ENCODE results near the gene SNCAIP. TPM values are rescaled to one million over a fixed set of nuclear protein-coding genes. Genes with fewer than 3 reads are reported as not detected.

Gene SNCAIP
- total RNA-seq, 4 donors from 2014 or later, result 0.82 to 2.2 (median 1.6) TPM; not detected in 1

DNA sequence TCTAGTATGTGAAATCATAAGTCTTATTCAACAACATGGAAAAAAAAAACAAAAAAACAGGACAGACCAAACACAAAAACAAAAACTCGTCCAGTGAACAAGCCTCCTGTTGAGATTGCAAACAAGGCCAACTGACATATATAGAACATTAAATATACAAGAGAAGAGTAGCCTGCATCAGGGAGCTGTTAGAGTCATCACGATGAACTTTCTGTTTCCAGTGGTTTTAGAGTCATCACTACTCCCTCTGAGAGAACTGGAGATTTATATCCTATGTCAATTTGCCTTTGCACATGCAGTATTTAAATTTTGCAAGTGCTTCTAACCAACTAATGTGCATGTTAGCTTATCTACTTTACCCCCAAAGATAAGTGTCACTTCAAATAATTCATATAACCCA lies 9.9 kb downstream of the SNCAIP start:
- Histone ChIP-seq H3K9me3 (no peaks in the 10 kb centered on the region), H3K27me3 (no peaks in the 10 kb centered on the region), H3K36me3 (no peaks in the 10 kb centered on the region), H3K27ac (no peak overlapping the region), H3K4me3 (no peak overlapping the region), H3K4me1 (no peaks in the 10 kb centered on the region)
- 47 to 58% methylated on average over 2 of the region's 2 CpGs for WGBS, 2 donors (ENCODE audit: low coverage in 1 of 2)
- TF ChIP-seq EP300 (IDR thresholded peaks at IDR 0.05; ENCODE audit: low read depth) (no peak), POLR2AphosphoS5 (IDR thresholded peaks at IDR 0.05) (no peak), POLR2A (IDR thresholded peaks at IDR 0.05) (no peak)
- TF ChIP-seq, protein P1, sequence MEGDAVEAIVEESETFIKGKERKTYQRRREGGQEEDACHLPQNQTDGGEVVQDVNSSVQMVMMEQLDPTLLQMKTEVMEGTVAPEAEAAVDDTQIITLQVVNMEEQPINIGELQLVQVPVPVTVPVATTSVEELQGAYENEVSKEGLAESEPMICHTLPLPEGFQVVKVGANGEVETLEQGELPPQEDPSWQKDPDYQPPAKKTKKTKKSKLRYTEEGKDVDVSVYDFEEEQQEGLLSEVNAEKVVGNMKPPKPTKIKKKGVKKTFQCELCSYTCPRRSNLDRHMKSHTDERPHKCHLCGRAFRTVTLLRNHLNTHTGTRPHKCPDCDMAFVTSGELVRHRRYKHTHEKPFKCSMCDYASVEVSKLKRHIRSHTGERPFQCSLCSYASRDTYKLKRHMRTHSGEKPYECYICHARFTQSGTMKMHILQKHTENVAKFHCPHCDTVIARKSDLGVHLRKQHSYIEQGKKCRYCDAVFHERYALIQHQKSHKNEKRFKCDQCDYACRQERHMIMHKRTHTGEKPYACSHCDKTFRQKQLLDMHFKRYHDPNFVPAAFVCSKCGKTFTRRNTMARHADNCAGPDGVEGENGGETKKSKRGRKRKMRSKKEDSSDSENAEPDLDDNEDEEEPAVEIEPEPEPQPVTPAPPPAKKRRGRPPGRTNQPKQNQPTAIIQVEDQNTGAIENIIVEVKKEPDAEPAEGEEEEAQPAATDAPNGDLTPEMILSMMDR (IDR thresholded peaks at IDR 0.05), result no peak
- in situ Hi-C loops (cut with MboI; ENCODE audit: low pct_ligation_motif_present in 1 of 4, low pct_unique_long_range_greater_than_20kb in 1 of 4, low sequenced_read_pairs in 3 of 4) (no loop called here), intact Hi-C loops (cut with DNase I; ENCODE audit: low total_unique reads) (no loop called here)
- DNase-seq, result no peak

DNA sequence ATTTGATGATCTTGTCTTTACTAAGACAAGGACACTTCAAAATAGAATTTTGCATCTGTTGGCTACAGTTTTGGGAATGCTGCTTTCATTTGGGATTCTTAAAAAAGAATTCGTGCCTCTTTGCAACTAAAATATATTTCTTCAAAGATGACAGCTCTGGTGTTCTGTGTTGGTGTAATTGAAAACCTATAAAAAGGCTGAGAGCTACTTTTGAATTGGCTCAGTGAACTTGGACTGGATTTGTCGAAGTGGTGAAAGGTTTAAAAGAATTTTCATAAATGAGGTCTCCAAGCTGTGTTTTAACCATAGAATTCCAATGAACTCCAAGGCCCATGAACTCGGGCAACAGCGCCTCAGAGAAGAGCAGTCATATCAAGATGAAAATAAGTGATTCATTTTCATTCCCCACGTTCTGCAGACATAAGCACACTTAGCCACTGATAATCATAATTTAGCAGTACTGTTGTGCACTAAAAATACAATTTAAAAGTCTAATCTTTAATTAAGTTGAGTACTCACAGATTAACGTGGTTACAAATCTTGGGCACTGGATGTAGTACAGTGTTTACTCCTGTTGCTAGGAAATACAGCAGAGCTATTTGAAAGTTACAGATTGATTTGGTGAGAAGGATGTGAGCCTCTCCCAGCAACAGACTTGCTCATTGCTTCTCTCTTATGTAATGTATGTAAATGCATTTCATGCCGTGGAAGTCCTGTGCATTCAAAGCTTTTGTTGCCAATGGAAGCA lies 10.9 kb downstream of the SNCAIP start:
- H3K27ac ChIP-seq, result no peak overlapping the region
- no peak overlapping the region for H3K4me3 ChIP-seq
- TF ChIP-seq POLR2A (IDR thresholded peaks at IDR 0.05) (no peak), POLR2AphosphoS5 (IDR thresholded peaks at IDR 0.05) (no peak), EP300 (IDR thresholded peaks at IDR 0.05; ENCODE audit: low read depth) (no peak)
- TF ChIP-seq, protein P1 (IDR thresholded peaks at IDR 0.05), result no peak
- no peaks in the 10 kb centered on the region for H3K27me3 ChIP-seq
- in situ Hi-C loops (cut with MboI; ENCODE audit: low pct_ligation_motif_present in 1 of 4, low pct_unique_long_range_greater_than_20kb in 1 of 4, low sequenced_read_pairs in 3 of 4), result no loop called here
- 47 to 49% methylated on average over 6 to 7 of the region's 7 CpGs for WGBS, 2 donors (ENCODE audit: low coverage in 1 of 2)
- H3K36me3 ChIP-seq, result no peaks in the 10 kb centered on the region
- H3K9me3 ChIP-seq, result no peaks in the 10 kb centered on the region
- DNase-seq, result no peak
- H3K4me1 ChIP-seq, result no peaks in the 10 kb centered on the region
- intact Hi-C loops (cut with DNase I; ENCODE audit: low total_unique reads), result no loop called here

DNA sequence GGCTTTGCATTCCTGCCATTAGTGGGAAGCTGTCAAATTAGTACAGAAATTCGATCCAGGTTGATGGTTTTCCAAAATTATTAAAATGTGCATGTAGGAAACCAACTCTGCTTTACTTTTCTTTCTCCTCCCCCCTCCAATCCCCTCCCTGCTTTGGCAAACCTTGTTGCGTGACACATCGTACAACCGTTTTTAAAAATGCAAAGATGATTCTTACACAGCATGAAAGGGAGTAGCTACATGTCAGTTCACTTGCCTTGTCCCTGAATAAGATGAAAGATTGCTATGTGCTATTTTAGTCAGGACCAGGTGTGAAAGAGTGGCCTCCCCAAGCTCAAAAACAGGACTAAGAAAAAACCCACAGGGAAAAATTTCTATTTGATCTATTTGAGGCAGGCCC lies 11.7 kb downstream of the SNCAIP start:
- Histone ChIP-seq H3K27ac (no peak overlapping the region), H3K4me1 (no peaks in the 10 kb centered on the region), H3K36me3 (no peaks in the 10 kb centered on the region), H3K9me3 (no peaks in the 10 kb centered on the region), H3K4me3 (no peak overlapping the region), H3K27me3 (no peaks in the 10 kb centered on the region)
- in situ Hi-C loops (cut with MboI; ENCODE audit: low pct_ligation_motif_present in 1 of 4, low pct_unique_long_range_greater_than_20kb in 1 of 4, low sequenced_read_pairs in 3 of 4), result no loop called here
- DNase-seq, result no peak
- 75 to 86% methylated on average over 4 of the region's 4 CpGs for whole genome bisulfite sequencing, 2 donors (ENCODE audit: low coverage in 1 of 2)
- TF ChIP-seq, protein P1 (IDR thresholded peaks at IDR 0.05), result no peak
- TF ChIP-seq EP300 (IDR thresholded peaks at IDR 0.05; ENCODE audit: low read depth) (no peak), POLR2A (IDR thresholded peaks at IDR 0.05) (no peak), POLR2AphosphoS5 (IDR thresholded peaks at IDR 0.05) (no peak)
- intact Hi-C loops (cut with DNase I; ENCODE audit: low total_unique reads), result no loop called here

GRCh38 chr5:122327110-122327509 lies 15.1 kb downstream of the SNCAIP start:
- Histone ChIP-seq H3K36me3 (no peaks in the 10 kb centered on the region), H3K4me3 (no peak overlapping the region), H3K4me1 (no peaks in the 10 kb centered on the region), H3K27ac (no peak overlapping the region), H3K27me3 (no peaks in the 10 kb centered on the region), H3K9me3 (no peaks in the 10 kb centered on the region)
- TF ChIP-seq EP300 (IDR thresholded peaks at IDR 0.05; ENCODE audit: low read depth) (no peak), POLR2AphosphoS5 (IDR thresholded peaks at IDR 0.05) (no peak), POLR2A (IDR thresholded peaks at IDR 0.05) (no peak)
- TF ChIP-seq, protein P1 (IDR thresholded peaks at IDR 0.05), result no peak
- 41 to 49% methylated on average over 2 of the region's 2 CpGs for WGBS, 2 donors (ENCODE audit: low coverage in 1 of 2)
- in situ Hi-C loops (cut with MboI; ENCODE audit: low pct_ligation_motif_present in 1 of 4, low pct_unique_long_range_greater_than_20kb in 1 of 4, low sequenced_read_pairs in 3 of 4) (no loop called here), intact Hi-C loops (cut with DNase I; ENCODE audit: low total_unique reads) (no loop called here)
- DNase-seq, result no peak

Measured in transverse colon (tissue), 4 donors.